Fibroblast of villous mesenchyme (primary cell): ENCODE measurements around the gene FAM111B. TPM values are rescaled to one million over a fixed set of nuclear protein-coding genes. Genes with fewer than 3 reads are reported as not detected.
"Not testable (repeated sequence)": the region's sequence is repeated elsewhere in the genome, so short reads cannot be mapped to it uniquely, and the experiment has no call there.

Experiments
- DNase-seq: peaks from one replicate; pipeline ENCODE4 v3.0.0-alpha.2; 2010; ENCODE audit warnings: low read depth
- H3K4me3 ChIP-seq: 2 replicates; pipeline ENCODE4 v1.5.1; 2011; ENCODE audit warnings: low read depth, mild to moderate bottlenecking, low read length
- total RNA-seq: library from RNA; depleted of rRNA; stranded (reverse); fragments of >200 nt; gene quantifications from 2 replicates; pipeline ENCODE4 v1.2.3, GENCODE V29; 2012
- TF ChIP-seq, protein P1 (sequence below): IDR thresholded peaks from 2 replicates; pipeline ENCODE4 v1.5.1; 2012; ENCODE audit warnings: low read depth, mild to moderate bottlenecking, low read length; ENCODE audit not compliant: insufficient read depth

FAM111B gene
- total RNA-seq, 1 donor = 12.1 TPM

DNA sequence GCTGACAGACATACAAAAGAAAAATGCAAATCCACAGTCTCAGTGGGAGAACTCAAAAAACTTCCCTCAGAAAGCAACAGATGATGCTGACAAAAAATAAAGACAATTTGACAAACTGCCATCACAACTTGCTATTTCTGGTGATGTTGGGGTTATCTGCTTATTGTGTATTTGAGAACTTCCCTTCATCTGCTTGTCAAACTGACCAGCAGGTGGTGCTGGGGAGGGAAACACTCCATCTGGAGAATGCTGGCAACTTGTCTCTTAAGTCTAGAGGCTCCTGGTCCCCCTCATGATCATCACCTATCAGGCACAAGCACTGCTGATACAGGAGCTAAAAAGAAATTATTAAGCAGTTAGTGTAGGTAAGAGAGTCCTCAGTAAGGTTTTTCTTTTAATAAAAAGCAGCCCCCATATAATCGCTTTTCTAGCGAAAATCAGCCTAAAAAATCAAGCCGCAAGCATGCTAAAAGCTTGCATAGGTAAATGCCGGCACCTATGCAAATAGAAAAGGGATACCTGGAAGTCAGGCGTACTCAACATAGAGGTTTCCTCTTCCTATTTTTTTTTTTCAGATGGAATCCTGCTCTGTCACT, 9.8 kb upstream of the FAM111B start:
- H3K4me3 ChIP-seq = no peak overlapping the region
- TF ChIP-seq, protein P1, sequence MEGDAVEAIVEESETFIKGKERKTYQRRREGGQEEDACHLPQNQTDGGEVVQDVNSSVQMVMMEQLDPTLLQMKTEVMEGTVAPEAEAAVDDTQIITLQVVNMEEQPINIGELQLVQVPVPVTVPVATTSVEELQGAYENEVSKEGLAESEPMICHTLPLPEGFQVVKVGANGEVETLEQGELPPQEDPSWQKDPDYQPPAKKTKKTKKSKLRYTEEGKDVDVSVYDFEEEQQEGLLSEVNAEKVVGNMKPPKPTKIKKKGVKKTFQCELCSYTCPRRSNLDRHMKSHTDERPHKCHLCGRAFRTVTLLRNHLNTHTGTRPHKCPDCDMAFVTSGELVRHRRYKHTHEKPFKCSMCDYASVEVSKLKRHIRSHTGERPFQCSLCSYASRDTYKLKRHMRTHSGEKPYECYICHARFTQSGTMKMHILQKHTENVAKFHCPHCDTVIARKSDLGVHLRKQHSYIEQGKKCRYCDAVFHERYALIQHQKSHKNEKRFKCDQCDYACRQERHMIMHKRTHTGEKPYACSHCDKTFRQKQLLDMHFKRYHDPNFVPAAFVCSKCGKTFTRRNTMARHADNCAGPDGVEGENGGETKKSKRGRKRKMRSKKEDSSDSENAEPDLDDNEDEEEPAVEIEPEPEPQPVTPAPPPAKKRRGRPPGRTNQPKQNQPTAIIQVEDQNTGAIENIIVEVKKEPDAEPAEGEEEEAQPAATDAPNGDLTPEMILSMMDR = peak; percentile 79
- peak; percentile 66 for DNase-seq

DNA sequence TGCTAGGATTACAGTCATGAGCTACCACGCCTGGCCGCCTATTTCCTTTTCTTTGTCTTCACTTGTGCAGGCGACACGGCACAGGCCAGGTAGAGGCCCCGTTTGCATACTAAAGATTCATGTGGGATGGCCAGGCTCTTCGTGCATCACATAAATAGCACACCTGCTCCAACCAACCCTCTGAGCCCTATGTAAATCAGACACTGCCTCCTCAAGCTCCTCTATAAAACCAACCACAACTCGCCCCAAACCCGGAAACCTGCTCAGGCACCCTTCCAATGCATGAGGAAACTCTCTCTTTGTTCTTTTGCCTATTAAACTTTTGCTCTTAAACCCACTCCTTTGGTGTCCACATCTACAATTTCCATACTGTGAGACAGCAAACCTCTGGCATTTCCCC, 9.1 kb upstream of the FAM111B start:
- not testable (repeated sequence) for DNase-seq

DNA sequence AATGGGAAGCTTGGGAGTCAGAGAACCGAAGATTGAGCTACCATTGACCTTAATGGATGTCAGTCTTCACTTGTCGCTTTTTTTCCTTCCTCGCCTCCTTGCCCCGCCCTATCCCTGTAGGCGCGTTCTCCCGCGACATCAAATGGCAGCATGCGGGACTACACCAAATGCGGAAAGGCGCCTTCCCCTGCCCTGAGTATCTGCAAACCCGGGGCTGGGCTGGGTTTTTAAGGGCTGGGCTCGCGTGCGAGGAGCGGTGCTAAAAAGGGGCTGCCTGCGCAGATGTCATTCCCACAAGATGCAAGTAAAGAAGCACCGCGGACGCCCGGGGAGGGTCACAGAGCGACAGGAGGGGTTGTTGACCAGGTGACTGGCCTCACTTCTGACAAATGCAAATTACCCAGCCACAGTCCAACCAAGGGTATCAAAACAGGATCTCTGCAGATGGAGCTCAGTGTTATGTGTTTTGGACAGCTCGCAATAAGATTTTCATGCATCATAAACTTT, 4.7 kb upstream of the FAM111B start:
- TF ChIP-seq, protein P1 = peak; percentile 39
- DNase-seq = peak; percentile 29
- H3K4me3 ChIP-seq = peak overlapping the region; percentile 50

More for the DNA sequence above, 9.1 kb upstream of the FAM111B start:
- not testable (repeated sequence) for H3K4me3 ChIP-seq

DNA sequence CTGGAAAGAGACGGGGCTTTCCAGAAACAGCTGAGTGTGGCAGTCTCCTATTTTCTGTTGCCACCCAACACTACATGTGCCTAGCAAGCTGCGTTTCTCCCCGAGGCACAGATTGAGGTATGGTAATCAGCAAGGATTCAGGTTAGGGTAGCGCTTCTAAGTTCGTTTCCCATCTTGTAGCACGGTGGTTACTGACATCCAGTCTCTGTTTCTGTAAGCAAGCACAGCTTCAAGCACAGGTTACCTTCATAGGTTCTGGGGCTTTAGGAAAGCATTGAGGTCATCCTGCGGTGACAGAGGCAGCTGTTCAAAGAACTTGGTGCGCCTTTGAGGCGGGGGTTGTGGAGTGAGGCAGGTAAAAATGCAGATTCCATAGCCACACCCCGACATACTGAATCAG, 684 bp downstream of the FAM111B start:
- not testable (repeated sequence) for DNase-seq
- peak overlapping the region; percentile 69 for H3K4me3 ChIP-seq

DNA sequence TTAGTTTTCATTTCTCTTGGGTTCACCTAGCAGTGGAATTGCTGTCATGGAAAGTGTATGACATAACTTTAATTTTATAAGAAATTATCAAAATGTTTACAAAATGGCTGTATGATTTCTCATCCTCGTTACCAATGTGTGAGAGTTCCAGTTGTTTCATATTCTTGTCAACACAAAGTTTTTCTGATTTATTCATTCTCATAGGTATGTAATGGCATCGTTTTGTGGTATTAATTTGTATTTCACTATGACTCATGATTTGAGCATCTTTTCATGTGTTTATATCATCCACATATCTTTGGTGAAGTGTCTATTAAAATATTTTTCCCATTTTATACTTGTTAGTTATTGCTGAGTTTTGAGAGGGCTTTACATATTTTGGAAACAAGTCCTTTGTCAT, 5.5 kb downstream of the FAM111B start:
- TF ChIP-seq, protein P1 = no peak
- no peak for DNase-seq
- H3K4me3 ChIP-seq = no peak overlapping the region

DNA sequence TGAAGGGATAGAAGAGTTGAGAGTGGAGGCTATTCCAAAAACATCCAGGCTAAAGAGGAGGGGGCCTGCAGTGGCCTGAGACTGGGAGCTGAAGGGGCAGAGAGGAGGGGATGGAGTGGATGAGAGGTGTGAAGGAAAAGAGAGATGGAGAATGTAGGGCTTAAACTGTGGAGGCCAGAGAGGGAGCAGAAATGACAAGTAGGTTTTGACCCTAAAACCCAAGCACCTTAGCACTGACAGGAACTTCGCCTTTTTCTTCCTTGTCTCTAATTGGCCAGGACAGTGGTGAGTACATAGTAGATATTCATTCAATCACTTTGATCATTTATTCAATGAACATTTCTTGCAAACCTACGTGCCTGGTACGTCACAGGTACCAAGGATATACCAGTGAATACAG, 7.3 kb downstream of the FAM111B start:
- H3K4me3 ChIP-seq = no peak overlapping the region
- DNase-seq = no peak
- TF ChIP-seq, protein P1 = no peak

DNA sequence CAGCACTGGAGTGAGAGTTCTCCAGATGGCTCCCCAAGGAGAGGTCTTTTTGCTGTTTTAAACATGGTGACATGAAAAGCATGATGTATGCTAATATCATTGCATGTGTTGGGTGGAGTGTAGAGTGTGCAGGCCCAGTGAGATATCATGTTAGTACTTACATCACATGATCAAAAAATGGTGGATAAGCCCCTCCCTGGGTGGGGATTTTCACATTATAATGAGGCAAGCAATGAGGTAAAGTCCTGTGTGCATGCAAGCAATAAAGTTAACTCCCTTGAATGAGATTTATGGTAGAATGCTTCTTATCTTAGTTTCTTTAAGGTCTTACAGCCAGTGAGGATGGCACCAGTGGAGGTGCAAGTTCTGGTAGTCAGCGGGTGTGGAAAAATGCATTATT, 8.5 kb downstream of the FAM111B start:
- no peak for DNase-seq
- H3K4me3 ChIP-seq = no peak overlapping the region
- TF ChIP-seq, protein P1 = no peak

DNA sequence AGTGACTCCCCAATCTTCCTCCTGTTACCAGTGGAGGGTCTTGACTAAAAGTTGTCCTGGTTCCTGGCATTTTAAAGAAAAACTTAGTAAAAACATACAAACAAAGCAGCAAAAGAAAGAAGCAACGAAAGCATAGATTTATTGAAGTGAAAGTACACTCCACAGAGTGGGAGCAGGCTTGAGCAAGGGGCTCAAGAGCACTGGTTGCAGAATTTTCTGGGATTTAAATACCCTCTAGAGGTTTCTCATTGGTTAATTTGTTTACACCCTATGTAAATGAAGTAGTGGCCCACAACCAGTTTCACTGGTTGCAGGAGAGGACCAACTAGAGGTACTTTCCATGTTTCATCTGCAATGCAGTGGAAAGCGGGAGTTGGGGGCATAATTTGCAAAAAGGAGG, 10.7 kb downstream of the FAM111B start:
- TF ChIP-seq, protein P1 = no peak
- no peak overlapping the region for H3K4me3 ChIP-seq
- DNase-seq = no peak
